Activated CD8-positive, alpha-beta memory T cell treated with anti-CD3 and anti-CD28 coated beads for 1 hour (primary cell): ENCODE measurements around the gene TP53AIP1.

ENCODE experiments used
- DNase-seq, 2 donors: peaks; one replicate each; pipeline ENCODE4 v3.0.0-alpha.2; 2020; ENCODE audit warnings: low read depth in 1 of 2; ENCODE audit errors: extremely low read depth in 1 of 2

The TP53AIP1 gene

GRCh38 chr11:128946648-128947047, 4.0 kb upstream of the TP53AIP1 start:
- DNase-seq = no peak

- DNase-seq = no peak
Observed at GRCh38 chr11:128943428-128943976, 831 bp upstream of the TP53AIP1 start.

- no peak for DNase-seq
Observed at GRCh38 chr11:128942272-128942612, 429 bp downstream of the TP53AIP1 start.

GRCh38 chr11:128941573-128942271, 949 bp downstream of the TP53AIP1 start:
- no peak for DNase-seq

- DNase-seq = no peak
Observed at GRCh38 chr11:128941110-128941509, 1.6 kb downstream of the TP53AIP1 start.

GRCh38 chr11:128940603-128941002, 2.1 kb downstream of the TP53AIP1 start:
- no peak for DNase-seq

- DNase-seq = no peak
Observed at GRCh38 chr11:128940156-128940555, 2.5 kb downstream of the TP53AIP1 start.

- DNase-seq = no peak
Observed at GRCh38 chr11:128939591-128939990, 3.1 kb downstream of the TP53AIP1 start.

GRCh38 chr11:128938156-128938885, 4.3 kb downstream of the TP53AIP1 start:
- no peak for DNase-seq

GRCh38 chr11:128937480-128937879, 5.2 kb downstream of the TP53AIP1 start:
- no peak for DNase-seq

- no peak for DNase-seq
Observed at GRCh38 chr11:128936606-128937251, 5.9 kb downstream of the TP53AIP1 start.

- DNase-seq = no peak
Observed at GRCh38 chr11:128934926-128935325, 7.7 kb downstream of the TP53AIP1 start.

- DNase-seq = no peak
Observed at GRCh38 chr11:128934351-128934750, 8.3 kb downstream of the TP53AIP1 start.

GRCh38 chr11:128933481-128934178, 9.0 kb downstream of the TP53AIP1 start:
- no peak for DNase-seq

- no peak for DNase-seq
Observed at GRCh38 chr11:128931668-128932067, 11.0 kb downstream of the TP53AIP1 start.

- DNase-seq = no peak
Observed at GRCh38 chr11:128931066-128931465, 11.6 kb downstream of the TP53AIP1 start.

- no peak for DNase-seq
Observed at GRCh38 chr11:128929991-128930390, 12.7 kb downstream of the TP53AIP1 start.

GRCh38 chr11:128929468-128929867, 13.2 kb downstream of the TP53AIP1 start:
- DNase-seq = no peak

- no peak for DNase-seq
Observed at GRCh38 chr11:128928400-128928799, 14.3 kb downstream of the TP53AIP1 start.

GRCh38 chr11:128927683-128928336, 14.9 kb downstream of the TP53AIP1 start:
- DNase-seq = no peak

GRCh38 chr11:128927108-128927461, 15.6 kb downstream of the TP53AIP1 start:
- no peak for DNase-seq
